NCI-H2107 (cell line): ENCODE data around the gene ERN2.
"Not testable (repeated sequence)": the region's sequence is repeated elsewhere in the genome, so short reads cannot be mapped to it uniquely, and the experiment has no call there.

Experiments
- DNase-seq: peaks from one replicate; lab custom pipeline; 2025; lab: John Stamatoyannopoulos, UW

Gene ERN2

GRCh38 chr16:23722613-23723240 lies 9.7 kb upstream of the ERN2 start:
- not testable (repeated sequence) for DNase-seq

- DNase-seq, result no peak
Observed at GRCh38 chr16:23716484-23716883, 3.5 kb upstream of the ERN2 start.

GRCh38 chr16:23711785-23712184 lies 1.2 kb downstream of the ERN2 start:
- no peak for DNase-seq

GRCh38 chr16:23710504-23710903 lies 2.5 kb downstream of the ERN2 start:
- no peak for DNase-seq

- DNase-seq, result no peak
Observed at GRCh38 chr16:23710008-23710407, 3.0 kb downstream of the ERN2 start.

- DNase-seq, result no peak
Observed at GRCh38 chr16:23709536-23709935, 3.5 kb downstream of the ERN2 start.

GRCh38 chr16:23706439-23706838 lies 6.6 kb downstream of the ERN2 start:
- DNase-seq, result no peak

- DNase-seq, result no peak
Observed at GRCh38 chr16:23705517-23705902, 7.5 kb downstream of the ERN2 start.

GRCh38 chr16:23704772-23705516 lies 8.1 kb downstream of the ERN2 start:
- no peak for DNase-seq

GRCh38 chr16:23702951-23703350 lies 10.1 kb downstream of the ERN2 start:
- no peak for DNase-seq

GRCh38 chr16:23701045-23701444 lies 12.0 kb downstream of the ERN2 start:
- DNase-seq, result no peak

GRCh38 chr16:23700509-23700908 lies 12.5 kb downstream of the ERN2 start:
- DNase-seq, result peak; percentile 34

GRCh38 chr16:23700093-23700492 lies 12.9 kb downstream of the ERN2 start:
- no peak for DNase-seq

- no peak for DNase-seq
Observed at GRCh38 chr16:23699100-23699499, 13.9 kb downstream of the ERN2 start.

- no peak for DNase-seq
Observed at GRCh38 chr16:23695756-23696155, 17.3 kb downstream of the ERN2 start.

GRCh38 chr16:23694644-23695373 lies 18.2 kb downstream of the ERN2 start:
- DNase-seq, result no peak

GRCh38 chr16:23694265-23694643 lies 18.8 kb downstream of the ERN2 start:
- no peak for DNase-seq

- DNase-seq, result peak; percentile 12
Observed at GRCh38 chr16:23692190-23692837, 20.7 kb downstream of the ERN2 start.

- no peak for DNase-seq
Observed at GRCh38 chr16:23691483-23692189, 21.4 kb downstream of the ERN2 start.

GRCh38 chr16:23690771-23691482 lies 22.1 kb downstream of the ERN2 start:
- DNase-seq, result no peak

- DNase-seq, result no peak
Observed at GRCh38 chr16:23689442-23690187, 23.4 kb downstream of the ERN2 start.
